ENCODE data around the gene PRG2. TPM values are rescaled to one million over a fixed set of nuclear protein-coding genes. Genes with fewer than 3 reads are reported as not detected.
A peak's percentile ranks its signal among the peaks of the same experiment; 100 is the strongest.

Gene PRG2
- total and polyA plus RNA-seq, 3 experiments from 2014 or later: 0.44 TPM; not detected in 2

- H3K4me3 ChIP-seq (ENCODE audit: low read length): no peak overlapping the region
- ChIA-PET CTCF (no interaction called here), POLR2A (no interaction called here)
- Mint-ChIP-seq H3K4me1 (no peaks in the 10 kb centered on the region), H3K27ac (no peak overlapping the region), H3K36me3 (no peaks in the 10 kb centered on the region), H3K4me3 (no peak overlapping the region), H3K27me3 (peaks cover 7 to 35% of the 10 kb centered on the region in 2 donors), H3K9me3 (no peaks in the 10 kb centered on the region)
- H3K9me3 ChIP-seq (ENCODE audit: low read length): no peaks in the 10 kb centered on the region
- H3K27me3 ChIP-seq (ENCODE audit: insufficient read depth, low read length, poor library complexity, severe bottlenecking): no peaks in the 10 kb centered on the region
- DNase-seq: no peak
- no peaks in the 10 kb centered on the region for H3K36me3 ChIP-seq (ENCODE audit: insufficient read depth, low read length)
- no peaks in the 10 kb centered on the region for H3K4me1 ChIP-seq (ENCODE audit: insufficient read depth, low read length)
- no peak overlapping the region for H3K27ac ChIP-seq (ENCODE audit: low read depth, low read length)
Measured at GRCh38 chr11:57376095-57377090, 14.1 kb downstream of the PRG2 start.

- CTCF ChIA-PET: no interaction called here
- H3K4me1 ChIP-seq (ENCODE audit: insufficient read depth, low read length): no peaks in the 10 kb centered on the region
- no peak overlapping the region for H3K27ac ChIP-seq (ENCODE audit: low read depth, low read length)
- Mint-ChIP-seq H3K4me1 (no peaks in the 10 kb centered on the region), H3K36me3 (no peaks in the 10 kb centered on the region), H3K4me3 (no peak overlapping the region), H3K27ac (no peak overlapping the region), H3K9me3 (no peaks in the 10 kb centered on the region), H3K27me3 (peaks cover 7 to 34% of the 10 kb centered on the region in 2 donors)
- POLR2A ChIA-PET: no interaction called here
- no peaks in the 10 kb centered on the region for H3K36me3 ChIP-seq (ENCODE audit: insufficient read depth, low read length)
- H3K9me3 ChIP-seq (ENCODE audit: low read length): no peaks in the 10 kb centered on the region
- no peak overlapping the region for H3K4me3 ChIP-seq (ENCODE audit: low read length)
- DNase-seq: no peak
- H3K27me3 ChIP-seq (ENCODE audit: insufficient read depth, low read length, poor library complexity, severe bottlenecking): no peaks in the 10 kb centered on the region
Measured at GRCh38 chr11:57375490-57375889, 15.0 kb downstream of the PRG2 start.

- POLR2A ChIA-PET: no interaction called here
- Histone ChIP-seq H3K27me3 (ENCODE audit: insufficient read depth, low read length, poor library complexity, severe bottlenecking) (no peaks in the 10 kb centered on the region), H3K9me3 (ENCODE audit: low read length) (no peaks in the 10 kb centered on the region), H3K27ac (ENCODE audit: low read depth, low read length) (no peak overlapping the region), H3K4me1 (ENCODE audit: insufficient read depth, low read length) (no peaks in the 10 kb centered on the region), H3K36me3 (ENCODE audit: insufficient read depth, low read length) (no peaks in the 10 kb centered on the region), H3K4me3 (ENCODE audit: low read length) (no peak overlapping the region)
- Mint-ChIP-seq H3K4me3 (no peak overlapping the region), H3K4me1 (no peaks in the 10 kb centered on the region), H3K27me3 (peaks cover 7 to 34% of the 10 kb centered on the region in 2 donors), H3K9me3 (no peaks in the 10 kb centered on the region), H3K36me3 (no peaks in the 10 kb centered on the region), H3K27ac (peak overlapping the region in 1 of 8 donors; percentile 78)
- no peak for DNase-seq
- CTCF ChIA-PET: no interaction called here
Measured at GRCh38 chr11:57374966-57375365, 15.5 kb downstream of the PRG2 start.

GRCh38 chr11:57373146-57373545 is 17.3 kb downstream of the PRG2 start:
- no peak overlapping the region for H3K27ac ChIP-seq (ENCODE audit: low read depth, low read length)
- no peaks in the 10 kb centered on the region for H3K36me3 Mint-ChIP-seq
- no peak overlapping the region for H3K4me3 Mint-ChIP-seq
- peaks cover 10 to 21% of the 10 kb centered on the region in 2 donors for H3K27me3 Mint-ChIP-seq
- ChIA-PET CTCF (interaction anchor here (1.7 kb wide), 1 partner anchor 51 kb away, joined by 4 read pairs; no protein-coding TSS in a partner anchor), POLR2A (no interaction called here)
- H3K4me1 Mint-ChIP-seq: no peaks in the 10 kb centered on the region
- no peaks in the 10 kb centered on the region for H3K9me3 ChIP-seq (ENCODE audit: low read length)
- no peak overlapping the region for H3K4me3 ChIP-seq (ENCODE audit: low read length)
- H3K36me3 ChIP-seq (ENCODE audit: insufficient read depth, low read length): no peaks in the 10 kb centered on the region
- DNase-seq: no peak
- no peak overlapping the region for H3K27ac Mint-ChIP-seq
- no peaks in the 10 kb centered on the region for H3K4me1 ChIP-seq (ENCODE audit: insufficient read depth, low read length)
- no peaks in the 10 kb centered on the region for H3K27me3 ChIP-seq (ENCODE audit: insufficient read depth, low read length, poor library complexity, severe bottlenecking)
- H3K9me3 Mint-ChIP-seq: no peaks in the 10 kb centered on the region

GRCh38 chr11:57370941-57371340 is 19.5 kb downstream of the PRG2 start:
- H3K4me1 ChIP-seq (ENCODE audit: insufficient read depth, low read length): no peaks in the 10 kb centered on the region
- no peaks in the 10 kb centered on the region for H3K9me3 Mint-ChIP-seq
- no peak overlapping the region for H3K4me3 Mint-ChIP-seq
- DNase-seq: no peak
- H3K36me3 Mint-ChIP-seq: no peaks in the 10 kb centered on the region
- H3K27me3 Mint-ChIP-seq: peaks cover 3 to 13% of the 10 kb centered on the region in 2 donors
- no peaks in the 10 kb centered on the region for H3K36me3 ChIP-seq (ENCODE audit: insufficient read depth, low read length)
- ChIA-PET CTCF (no interaction called here), POLR2A (no interaction called here)
- no peaks in the 10 kb centered on the region for H3K27me3 ChIP-seq (ENCODE audit: insufficient read depth, low read length, poor library complexity, severe bottlenecking)
- H3K27ac ChIP-seq (ENCODE audit: low read depth, low read length): no peak overlapping the region
- no peaks in the 10 kb centered on the region for H3K9me3 ChIP-seq (ENCODE audit: low read length)
- no peak overlapping the region for H3K27ac Mint-ChIP-seq
- H3K4me3 ChIP-seq (ENCODE audit: low read length): no peak overlapping the region
- H3K4me1 Mint-ChIP-seq: no peaks in the 10 kb centered on the region

GRCh38 chr11:57370251-57370650 is 20.2 kb downstream of the PRG2 start:
- H3K27ac Mint-ChIP-seq: peak overlapping the region in 1 of 8 donors; percentile 3
- no peaks in the 10 kb centered on the region for H3K36me3 Mint-ChIP-seq
- ChIA-PET CTCF (no interaction called here), POLR2A (no interaction called here)
- no peaks in the 10 kb centered on the region for H3K9me3 Mint-ChIP-seq
- H3K27me3 Mint-ChIP-seq: peaks cover 3 to 13% of the 10 kb centered on the region in 2 donors
- H3K4me3 Mint-ChIP-seq: no peak overlapping the region
- Histone ChIP-seq H3K9me3 (ENCODE audit: low read length) (no peaks in the 10 kb centered on the region), H3K27me3 (ENCODE audit: insufficient read depth, low read length, poor library complexity, severe bottlenecking) (no peaks in the 10 kb centered on the region), H3K4me1 (ENCODE audit: insufficient read depth, low read length) (no peaks in the 10 kb centered on the region), H3K27ac (ENCODE audit: low read depth, low read length) (no peak overlapping the region), H3K36me3 (ENCODE audit: insufficient read depth, low read length) (no peaks in the 10 kb centered on the region), H3K4me3 (ENCODE audit: low read length) (no peak overlapping the region)
- no peak for DNase-seq
- no peaks in the 10 kb centered on the region for H3K4me1 Mint-ChIP-seq

- H3K4me3 ChIP-seq (ENCODE audit: low read length): no peak overlapping the region
- no peaks in the 10 kb centered on the region for H3K4me1 Mint-ChIP-seq
- H3K36me3 Mint-ChIP-seq: no peaks in the 10 kb centered on the region
- no peak for DNase-seq
- no peak overlapping the region for H3K4me3 Mint-ChIP-seq
- POLR2A ChIA-PET: no interaction called here
- no peaks in the 10 kb centered on the region for H3K9me3 ChIP-seq (ENCODE audit: low read length)
- H3K27me3 ChIP-seq (ENCODE audit: insufficient read depth, low read length, poor library complexity, severe bottlenecking): no peaks in the 10 kb centered on the region
- no peaks in the 10 kb centered on the region for H3K4me1 ChIP-seq (ENCODE audit: insufficient read depth, low read length)
- H3K36me3 ChIP-seq (ENCODE audit: insufficient read depth, low read length): no peaks in the 10 kb centered on the region
- peaks cover 9 to 16% of the 10 kb centered on the region in 2 donors for H3K27me3 Mint-ChIP-seq
- no peaks in the 10 kb centered on the region for H3K9me3 Mint-ChIP-seq
- CTCF ChIA-PET: no interaction called here
- no peak overlapping the region for H3K27ac ChIP-seq (ENCODE audit: low read depth, low read length)
- no peak overlapping the region for H3K27ac Mint-ChIP-seq
Measured at GRCh38 chr11:57368845-57369232, 21.6 kb downstream of the PRG2 start.

- Mint-ChIP-seq H3K36me3 (no peaks in the 10 kb centered on the region), H3K27ac (no peak overlapping the region), H3K27me3 (peaks cover 9 to 17% of the 10 kb centered on the region in 2 donors), H3K4me3 (no peak overlapping the region), H3K4me1 (no peaks in the 10 kb centered on the region), H3K9me3 (no peaks in the 10 kb centered on the region)
- Histone ChIP-seq H3K36me3 (ENCODE audit: insufficient read depth, low read length) (no peaks in the 10 kb centered on the region), H3K4me3 (ENCODE audit: low read length) (no peak overlapping the region), H3K27ac (ENCODE audit: low read depth, low read length) (no peak overlapping the region), H3K27me3 (ENCODE audit: insufficient read depth, low read length, poor library complexity, severe bottlenecking) (no peaks in the 10 kb centered on the region), H3K4me1 (ENCODE audit: insufficient read depth, low read length) (no peaks in the 10 kb centered on the region), H3K9me3 (ENCODE audit: low read length) (no peaks in the 10 kb centered on the region)
- ChIA-PET CTCF (interaction anchor here (0.6 kb wide), 1 partner anchor 69 kb away, joined by 3 read pairs; no protein-coding TSS in a partner anchor), POLR2A (no interaction called here)
- no peak for DNase-seq
Measured at GRCh38 chr11:57368106-57368844, 22.2 kb downstream of the PRG2 start.
